Measurements from ENCODE around the gene TMEM179B.
A peak's percentile ranks its signal among the peaks of the same experiment; 100 is the strongest.
"Not testable (repeated sequence)": the region's sequence is repeated elsewhere in the genome, so short reads cannot be mapped to it uniquely, and the experiment has no call there.

TMEM179B gene

GRCh38 chr11:62828130-62828529 is 40.9 kb downstream of the TMEM179B start:
- not testable (repeated sequence) for H3K4me3 ChIP-seq (ENCODE audit: low read length); DNase-seq (ENCODE audit: low read depth, low spot score)

GRCh38 chr11:62830904-62831519 is 43.8 kb downstream of the TMEM179B start:
- no peak for DNase-seq (ENCODE audit: low read depth, low spot score)
- H3K4me3 ChIP-seq (ENCODE audit: low read length) = peak overlapping the region; percentile 81

GRCh38 chr11:62831520-62832335 is 44.5 kb downstream of the TMEM179B start, which contains the start of gene STX5:
TSS of gene STX5 (minus strand) at chr11:62832051. CDS start at chr11:62831243, 808 bp downstream.
- peak; percentile 97 for DNase-seq (ENCODE audit: low read depth, low spot score)
- peak within 1 kb of the TSS; percentile 81 for H3K4me3 ChIP-seq (ENCODE audit: low read length)

GRCh38 chr11:62832336-62833234 is 45.4 kb downstream of the TMEM179B start, which contains the start of gene TEX54:
TSS of gene TEX54 (minus strand) at chr11:62832841.
- no peak for DNase-seq (ENCODE audit: low read depth, low spot score)

GRCh38 chr11:62835336-62835735 is 48.1 kb downstream of the TMEM179B start:
- no peak for DNase-seq (ENCODE audit: low read depth, low spot score)
- H3K4me3 ChIP-seq (ENCODE audit: low read length) = no peak overlapping the region

More at GRCh38 chr11:62832336-62833234, 45.4 kb downstream of the TMEM179B start, which contains the start of gene TEX54:
- H3K4me3 ChIP-seq (ENCODE audit: low read length) = peak within 1 kb of the TSS; percentile 81

- peak within 1 kb of the TSS; percentile 100 for H3K4me3 ChIP-seq (ENCODE audit: low read length)
- peak; percentile 93 for DNase-seq (ENCODE audit: low read depth, low spot score)
Observed at GRCh38 chr11:62839050-62839945, 52.1 kb downstream of the TMEM179B start, which contains the start of gene WDR74. TSS of gene WDR74 (minus strand) at chr11:62839590. CDS start at chr11:62839570, 20 bp downstream.

Data from Jurkat, Clone E6-1 (cell line).